Measurements from ENCODE around the gene FGF4.

- TF ChIP-seq ZBTB21 (tag by site-specific recombination; IDR thresholded peaks at IDR 0.05), result no peak
- TF ChIP-seq ZNF433 (tag by site-specific recombination; IDR thresholded peaks at IDR 0.05; ENCODE audit: low read depth), result no peak
- TF ChIP-seq KLF9 (tag by site-specific recombination; IDR thresholded peaks at IDR 0.05; ENCODE audit: low read depth), result no peak
- TF ChIP-seq CTCF (tag by site-specific recombination; IDR thresholded peaks at IDR 0.05), result no peak
- TF ChIP-seq ZNF324 (tag by site-specific recombination; IDR thresholded peaks at IDR 0.05), result no peak
- TF ChIP-seq PRDM1 (tag by site-specific recombination; IDR thresholded peaks at IDR 0.05), result no peak
- no peak for TF ChIP-seq ZEB2 (tag by site-specific recombination; IDR thresholded peaks at IDR 0.05)
- no peak for TF ChIP-seq REST (tag by site-specific recombination; IDR thresholded peaks at IDR 0.05)
- TF ChIP-seq ZNF280C (tag by site-specific recombination; IDR thresholded peaks at IDR 0.05), result no peak
- TF ChIP-seq PRDM10 (tag by site-specific recombination; IDR thresholded peaks at IDR 0.05), result no peak
- no peak for TF ChIP-seq ATF2 (tag by site-specific recombination; IDR thresholded peaks at IDR 0.05; ENCODE audit: low read depth)
Measured at GRCh38 chr11:69760319-69760718, 14.8 kb downstream of the FGF4 start.
